Measurements from ENCODE around the gene EIF1B.
A peak's percentile ranks its signal among the peaks of the same experiment; 100 is the strongest.

Gene EIF1B

DNA sequence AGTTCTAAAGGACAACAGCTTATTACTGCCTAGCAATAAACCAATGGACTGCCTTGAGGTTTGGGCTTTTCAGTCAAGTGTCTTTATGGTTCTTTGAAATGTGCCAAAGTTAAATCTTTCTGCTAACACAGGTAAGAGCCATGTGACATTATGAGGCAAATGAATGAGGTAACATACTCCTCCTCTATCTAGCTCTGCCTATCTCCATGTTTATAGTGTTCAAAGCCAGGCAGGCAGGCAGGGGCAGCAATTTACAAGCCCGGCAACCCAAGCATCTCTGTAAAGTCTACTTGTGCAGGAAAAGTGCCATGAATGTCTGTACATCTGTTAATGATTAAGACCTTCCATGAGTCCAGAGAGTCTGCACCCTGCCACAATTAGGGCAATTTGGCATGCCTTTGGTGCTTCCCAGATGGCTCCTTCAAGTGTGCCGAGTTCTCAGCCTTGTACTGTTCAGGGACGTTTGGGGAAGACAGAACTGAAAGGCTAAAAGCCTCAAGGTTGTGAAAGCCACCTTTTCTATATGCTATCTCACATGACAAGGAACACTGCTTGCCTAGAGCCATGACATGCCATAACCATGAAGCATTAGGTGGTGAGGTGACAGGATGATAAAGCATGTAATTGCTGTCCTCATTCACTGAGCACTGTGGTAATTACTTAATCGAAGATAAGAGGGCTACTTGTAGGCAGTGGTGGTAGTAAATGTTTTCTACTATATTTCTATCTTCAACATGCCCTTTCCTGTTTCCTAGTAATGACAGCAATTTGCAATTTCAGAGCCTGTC, 41.4 kb upstream of the EIF1B start:
- Histone ChIP-seq H3K9ac (ENCODE audit: low read length) (no peak overlapping the region), H4K91ac (ENCODE audit: low read depth, low read length) (no peak overlapping the region), H3K27ac (ENCODE audit: low read depth, low read length) (no peak overlapping the region), H4K12ac (ENCODE audit: low read depth, low read length) (no peak overlapping the region), H3K4me1 (ENCODE audit: control insufficient read depth in 1 of 2, insufficient read depth in 2 of 2, low read length in 2 of 2) (no peaks in the 10 kb centered on the region), H2BK12ac (ENCODE audit: low read length) (no peak overlapping the region), H3K18ac (ENCODE audit: low read length) (no peak overlapping the region), H3K79me1 (ENCODE audit: low read length) (no peaks in the 10 kb centered on the region), H2AK5ac (ENCODE audit: low read length) (no peak overlapping the region), H2AFZ (ENCODE audit: insufficient read depth, low read length, poor library complexity) (no peak overlapping the region), H3K79me2 (ENCODE audit: control insufficient read depth, insufficient read depth, low read length, poor library complexity) (no peaks in the 10 kb centered on the region), H3K9me3 (ENCODE audit: insufficient read depth, low read depth, low read length) (peaks cover 3% of the 10 kb centered on the region), H3K36me3 (ENCODE audit: control insufficient read depth in 1 of 2, insufficient read depth in 2 of 2, low read length in 2 of 2) (no peaks in the 10 kb centered on the region), H3K14ac (ENCODE audit: low read length) (no peak overlapping the region), H3K27me3 (ENCODE audit: insufficient read depth, low read length) (no peaks in the 10 kb centered on the region), H2BK5ac (ENCODE audit: low read depth, low read length, poor library complexity) (no peak overlapping the region), H3K4me2 (ENCODE audit: low read length) (no peak overlapping the region), H4K8ac (ENCODE audit: low read depth, low read length) (no peak overlapping the region), H3K4ac (ENCODE audit: low read depth, low read length) (no peak overlapping the region), H3K23ac (ENCODE audit: low read length) (no peak overlapping the region), H2BK120ac (ENCODE audit: insufficient read depth, low read length, poor library complexity) (no peak overlapping the region), H3K4me3 (ENCODE audit: low read depth, low read length) (no peak overlapping the region)
- peak; percentile 76 to 90 for DNase-seq
- no CpG with 5 or more reads among the region's 4 CpGs for whole genome bisulfite sequencing (ENCODE audit: extremely low coverage, insufficient coverage, insufficient read length)

DNA sequence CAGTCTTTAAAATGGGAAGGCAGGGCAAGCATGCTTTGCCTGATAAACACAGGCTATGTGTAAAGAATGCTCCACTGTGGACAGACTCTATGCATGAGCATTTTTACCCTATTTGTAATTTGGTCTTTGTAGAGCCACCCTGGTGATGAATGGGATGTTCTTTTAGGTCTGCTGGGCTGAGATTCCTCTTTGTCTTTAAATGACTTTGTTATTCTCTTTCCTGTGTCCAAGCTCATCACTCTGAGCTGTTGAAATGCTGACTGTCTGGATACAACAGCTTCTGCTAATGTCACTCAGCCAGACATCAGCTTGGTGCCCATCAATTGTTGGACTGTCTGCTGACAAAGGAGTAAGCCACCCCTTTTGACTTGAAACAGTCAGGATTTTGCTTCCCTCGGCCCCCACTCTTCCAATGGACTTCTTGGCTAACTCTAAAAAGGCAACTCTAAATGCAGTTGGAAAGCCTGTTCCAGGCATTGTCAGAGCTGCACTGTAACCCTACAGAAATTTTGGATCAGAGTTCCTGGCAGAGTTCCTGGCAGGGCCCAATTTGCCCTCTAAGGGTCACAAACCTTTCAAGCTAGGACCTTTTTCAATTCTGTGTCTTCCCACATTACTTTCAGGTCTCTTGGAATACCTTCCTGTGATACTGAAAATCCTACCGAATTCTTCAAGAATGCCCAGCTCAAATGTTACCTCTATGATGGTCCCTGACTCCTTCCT, 40.5 kb upstream of the EIF1B start:
- H3K36me3 ChIP-seq (ENCODE audit: control insufficient read depth in 1 of 2, insufficient read depth in 2 of 2, low read length in 2 of 2), result no peaks in the 10 kb centered on the region
- no peak overlapping the region for H3K4me2 ChIP-seq (ENCODE audit: low read length)
- no peak overlapping the region for H2AFZ ChIP-seq (ENCODE audit: insufficient read depth, low read length, poor library complexity)
- no peak overlapping the region for H2BK5ac ChIP-seq (ENCODE audit: low read depth, low read length, poor library complexity)
- no peak overlapping the region for H3K4ac ChIP-seq (ENCODE audit: low read depth, low read length)
- H2BK120ac ChIP-seq (ENCODE audit: insufficient read depth, low read length, poor library complexity), result no peak overlapping the region
- H3K4me3 ChIP-seq (ENCODE audit: low read depth, low read length), result no peak overlapping the region
- no peaks in the 10 kb centered on the region for H3K27me3 ChIP-seq (ENCODE audit: insufficient read depth, low read length)
- no peaks in the 10 kb centered on the region for H3K79me1 ChIP-seq (ENCODE audit: low read length)
- no peak overlapping the region for H2BK12ac ChIP-seq (ENCODE audit: low read length)
- no peak overlapping the region for H3K27ac ChIP-seq (ENCODE audit: low read depth, low read length)
- WGBS (ENCODE audit: extremely low coverage, insufficient coverage, insufficient read length), result no CpG with 5 or more reads among the region's 2 CpGs
- no peak overlapping the region for H3K14ac ChIP-seq (ENCODE audit: low read length)
- H2AK5ac ChIP-seq (ENCODE audit: low read length), result no peak overlapping the region
- H4K91ac ChIP-seq (ENCODE audit: low read depth, low read length), result no peak overlapping the region
- peak; percentile 18 to 67 for DNase-seq
- H3K4me1 ChIP-seq (ENCODE audit: control insufficient read depth in 1 of 2, insufficient read depth in 2 of 2, low read length in 2 of 2), result no peaks in the 10 kb centered on the region
- H3K18ac ChIP-seq (ENCODE audit: low read length), result no peak overlapping the region
- no peak overlapping the region for H4K8ac ChIP-seq (ENCODE audit: low read depth, low read length)
- no peak overlapping the region for H4K12ac ChIP-seq (ENCODE audit: low read depth, low read length)
- no peaks in the 10 kb centered on the region for H3K79me2 ChIP-seq (ENCODE audit: control insufficient read depth, insufficient read depth, low read length, poor library complexity)
- H3K9me3 ChIP-seq (ENCODE audit: insufficient read depth, low read depth, low read length), result peaks cover 3% of the 10 kb centered on the region
- no peak overlapping the region for H3K23ac ChIP-seq (ENCODE audit: low read length)
- H3K9ac ChIP-seq (ENCODE audit: low read length), result no peak overlapping the region

DNA sequence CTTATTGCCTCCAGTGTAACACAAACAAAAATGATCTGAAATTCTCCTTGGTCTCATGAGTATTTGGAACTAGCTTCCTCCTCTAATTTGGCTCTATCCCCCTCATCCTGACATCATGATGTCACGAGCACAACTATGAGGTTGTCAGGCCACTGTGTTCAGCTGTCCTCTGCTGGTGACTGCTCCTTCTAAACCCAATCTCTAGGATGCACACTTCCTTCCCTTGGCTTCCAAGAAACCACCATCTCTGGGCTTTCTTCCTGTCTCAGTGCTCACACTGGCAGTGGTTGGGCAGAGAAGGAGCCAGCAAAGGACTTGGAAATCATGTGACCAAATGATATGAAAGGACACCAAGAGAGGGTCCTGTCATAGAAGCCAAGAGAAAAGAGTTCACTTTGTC, 30.7 kb upstream of the EIF1B start:
- Histone ChIP-seq H3K18ac (ENCODE audit: low read length) (no peak overlapping the region), H2AFZ (ENCODE audit: insufficient read depth, low read length, poor library complexity) (no peak overlapping the region), H2BK120ac (ENCODE audit: insufficient read depth, low read length, poor library complexity) (no peak overlapping the region)

DNA sequence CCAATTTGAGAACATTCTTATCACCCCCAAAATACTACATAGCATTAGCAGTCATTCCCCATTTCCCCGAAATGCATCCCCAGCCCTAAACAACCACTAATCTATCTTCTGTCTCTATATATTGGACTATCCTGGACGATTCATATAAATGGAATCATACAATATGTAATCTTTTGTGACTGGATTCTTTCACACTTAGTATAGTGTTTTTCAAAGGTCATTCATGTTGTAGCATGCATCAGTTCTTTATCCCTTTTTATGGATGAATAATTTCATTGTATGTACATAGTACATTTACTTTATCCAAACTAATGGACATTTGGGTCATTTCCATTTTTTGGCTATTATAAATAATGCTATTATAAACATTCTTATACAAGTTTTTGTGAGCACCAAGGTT, 27.5 kb upstream of the EIF1B start:
- Histone ChIP-seq H2AFZ (ENCODE audit: insufficient read depth, low read length, poor library complexity) (no peak overlapping the region), H2BK5ac (ENCODE audit: low read depth, low read length, poor library complexity) (no peak overlapping the region), H3K4ac (ENCODE audit: low read depth, low read length) (no peak overlapping the region), H2BK120ac (ENCODE audit: insufficient read depth, low read length, poor library complexity) (no peak overlapping the region), H3K18ac (ENCODE audit: low read length) (no peak overlapping the region), H2AK5ac (ENCODE audit: low read length) (no peak overlapping the region), H3K4me2 (ENCODE audit: low read length) (no peak overlapping the region), H3K4me1 (ENCODE audit: control insufficient read depth in 1 of 2, insufficient read depth in 2 of 2, low read length in 2 of 2) (no peaks in the 10 kb centered on the region), H3K79me1 (ENCODE audit: low read length) (no peaks in the 10 kb centered on the region), H3K27ac (ENCODE audit: low read depth, low read length) (no peak overlapping the region), H4K91ac (ENCODE audit: low read depth, low read length) (no peak overlapping the region), H3K79me2 (ENCODE audit: control insufficient read depth, insufficient read depth, low read length, poor library complexity) (no peaks in the 10 kb centered on the region), H3K27me3 (ENCODE audit: insufficient read depth, low read length) (no peaks in the 10 kb centered on the region), H4K12ac (ENCODE audit: low read depth, low read length) (no peak overlapping the region), H3K9me3 (ENCODE audit: insufficient read depth, low read depth, low read length) (no peaks in the 10 kb centered on the region), H4K8ac (ENCODE audit: low read depth, low read length) (no peak overlapping the region), H3K36me3 (ENCODE audit: control insufficient read depth in 1 of 2, insufficient read depth in 2 of 2, low read length in 2 of 2) (no peaks in the 10 kb centered on the region), H3K14ac (ENCODE audit: low read length) (no peak overlapping the region), H2BK12ac (ENCODE audit: low read length) (no peak overlapping the region), H3K23ac (ENCODE audit: low read length) (no peak overlapping the region), H3K4me3 (ENCODE audit: low read depth, low read length) (no peak overlapping the region), H3K9ac (ENCODE audit: low read length) (no peak overlapping the region)
- no peak for DNase-seq
- no CpG with 5 or more reads among the region's 2 CpGs for WGBS (ENCODE audit: extremely low coverage, insufficient coverage, insufficient read length)

More for the DNA sequence above, 30.7 kb upstream of the EIF1B start:
- H4K12ac ChIP-seq (ENCODE audit: low read depth, low read length), result no peak overlapping the region
- H2AK5ac ChIP-seq (ENCODE audit: low read length), result no peak overlapping the region
- DNase-seq, result no peak
- H4K8ac ChIP-seq (ENCODE audit: low read depth, low read length), result no peak overlapping the region
- H3K4ac ChIP-seq (ENCODE audit: low read depth, low read length), result no peak overlapping the region
- no peak overlapping the region for H3K27ac ChIP-seq (ENCODE audit: low read depth, low read length)
- no peak overlapping the region for H2BK12ac ChIP-seq (ENCODE audit: low read length)
- H3K4me2 ChIP-seq (ENCODE audit: low read length), result no peak overlapping the region
- no peaks in the 10 kb centered on the region for H3K79me1 ChIP-seq (ENCODE audit: low read length)
- no peaks in the 10 kb centered on the region for H3K79me2 ChIP-seq (ENCODE audit: control insufficient read depth, insufficient read depth, low read length, poor library complexity)
- no peak overlapping the region for H3K4me3 ChIP-seq (ENCODE audit: low read depth, low read length)
- no peak overlapping the region for H3K14ac ChIP-seq (ENCODE audit: low read length)
- H3K9ac ChIP-seq (ENCODE audit: low read length), result no peak overlapping the region
- H3K23ac ChIP-seq (ENCODE audit: low read length), result no peak overlapping the region
- H3K9me3 ChIP-seq (ENCODE audit: insufficient read depth, low read depth, low read length), result no peaks in the 10 kb centered on the region
- H3K4me1 ChIP-seq (ENCODE audit: control insufficient read depth in 1 of 2, insufficient read depth in 2 of 2, low read length in 2 of 2), result no peaks in the 10 kb centered on the region
- H4K91ac ChIP-seq (ENCODE audit: low read depth, low read length), result no peak overlapping the region
- no peaks in the 10 kb centered on the region for H3K36me3 ChIP-seq (ENCODE audit: control insufficient read depth in 1 of 2, insufficient read depth in 2 of 2, low read length in 2 of 2)
- H2BK5ac ChIP-seq (ENCODE audit: low read depth, low read length, poor library complexity), result no peak overlapping the region
- WGBS (ENCODE audit: extremely low coverage, insufficient coverage, insufficient read length), result no CpG with 5 or more reads among the region's 1 CpG
- H3K27me3 ChIP-seq (ENCODE audit: insufficient read depth, low read length), result no peaks in the 10 kb centered on the region
